ENCODE data around the gene SPACA6. TPM values are rescaled to one million over a fixed set of nuclear protein-coding genes. Genes with fewer than 3 reads are reported as not detected.
A peak's percentile ranks its signal among the peaks of the same experiment; 100 is the strongest.

SPACA6 gene
- total and polyA plus RNA-seq, 12 donors: 2.2 to 291 (median 25.2) TPM

- Histone ChIP-seq H3K27me3 (no peaks in the 10 kb centered on the region), H3K36me3 (replicated peaks in 1 of 2) (peaks cover 0 to 54% of the 10 kb centered on the region in 2 donors), H3K4me1 (replicated peaks in 1 of 2) (peaks cover 8 to 24% of the 10 kb centered on the region in 2 donors), H3K9me3 (replicated peaks in 1 of 3) (no peaks in the 10 kb centered on the region), H3K4me3 (peak overlapping the region in 1 of 4 donors; percentile 62), H3K27ac (peak overlapping the region; percentile 31 to 97 (median 78))
- intact Hi-C loops (cut with DNase I): no loop called here
- TF ChIP-seq POLR2A (IDR thresholded peaks at IDR 0.05) (no peak), CTCF (IDR thresholded peaks at IDR 0.05) (no peak)
- 48 to 60% (median 52%) methylated on average over 29 to 46 of the region's 46 CpGs for WGBS, 4 donors
- peak; percentile 42 to 77 (median 59) for DNase-seq
These were observed 9.9 kb downstream of the SPACA6 start for GRCh38 chr19:51702825-51703574.

- Histone ChIP-seq H3K4me1 (replicated peaks in 1 of 2) (peaks cover 8 to 24% of the 10 kb centered on the region in 2 donors), H3K36me3 (replicated peaks in 1 of 2) (peaks cover 0 to 46% of the 10 kb centered on the region in 2 donors), H3K9me3 (replicated peaks in 1 of 3) (no peaks in the 10 kb centered on the region), H3K27me3 (no peaks in the 10 kb centered on the region), H3K4me3 (peak overlapping the region in 2 of 4 donors; percentile 30 to 62), H3K27ac (peak overlapping the region; percentile 31 to 97 (median 78))
- TF ChIP-seq POLR2A (IDR thresholded peaks at IDR 0.05): peak; percentile 74 to 81
- peak in 5 of 6 experiments; percentile 33 to 39 (median 34) for TF ChIP-seq CTCF (IDR thresholded peaks at IDR 0.05)
- WGBS, 4 donors: 3 to 6% (median 4%) methylated on average over 38 to 74 of the region's 74 CpGs
- DNase-seq: peak; percentile 95 to 98 (median 96)
- intact Hi-C loops (cut with DNase I): no loop called here
These were observed 10.7 kb downstream of the SPACA6 start for GRCh38 chr19:51703575-51704515.

GRCh38 chr19:51704626-51705025 is 11.5 kb downstream of the SPACA6 start:
- intact Hi-C loops (cut with DNase I): no loop called here
- Histone ChIP-seq H3K9me3 (replicated peaks in 1 of 3) (no peaks in the 10 kb centered on the region), H3K27me3 (no peaks in the 10 kb centered on the region), H3K4me3 (peak overlapping the region in 2 of 4 donors; percentile 30 to 62), H3K36me3 (replicated peaks in 1 of 2) (peaks cover 0 to 42% of the 10 kb centered on the region in 2 donors), H3K4me1 (replicated peaks in 1 of 2) (peaks cover 8 to 24% of the 10 kb centered on the region in 2 donors), H3K27ac (peak overlapping the region in 4 of 5 donors; percentile 73 to 97 (median 84))
- 41 to 70% (median 45%) methylated on average over 1 to 4 of the region's 4 CpGs for WGBS, 4 donors
- TF ChIP-seq CTCF (IDR thresholded peaks at IDR 0.05) (no peak), POLR2A (IDR thresholded peaks at IDR 0.05) (no peak)
- DNase-seq: peak in 2 of 7 donors; percentile 45 to 51

- no peak overlapping the region for H3K4me3 ChIP-seq
- DNase-seq: no peak
- no peaks in the 10 kb centered on the region for H3K27me3 ChIP-seq
- H3K36me3 ChIP-seq (replicated peaks in 1 of 2): peaks cover 0 to 29% of the 10 kb centered on the region in 2 donors
- intact Hi-C loops (cut with DNase I): no loop called here
- peaks cover 8 to 24% of the 10 kb centered on the region in 2 donors for H3K4me1 ChIP-seq (replicated peaks in 1 of 2)
- no peak for TF ChIP-seq CTCF (IDR thresholded peaks at IDR 0.05)
- TF ChIP-seq POLR2A (IDR thresholded peaks at IDR 0.05): no peak
- H3K27ac ChIP-seq: no peak overlapping the region
- 95 to 98% (median 95%) methylated on average over 4 of the region's 4 CpGs for WGBS, 4 donors
- H3K9me3 ChIP-seq (replicated peaks in 1 of 3): no peaks in the 10 kb centered on the region
These were observed 13.2 kb downstream of the SPACA6 start for GRCh38 chr19:51706296-51706695.
